ENCODE measurements around the gene PLEKHG4B.

Gene PLEKHG4B

GRCh38 chr5:93221-93980 lies 1.4 kb downstream of the PLEKHG4B start:
- TF ChIP-seq CTCF (IDR thresholded peaks at IDR 0.05; ENCODE audit: low read depth, low read length, missing control alignments): no peak
- H3K36me3 ChIP-seq (replicated peaks): no peaks in the 10 kb centered on the region
- in situ Hi-C loops (cut with HindIII; ENCODE audit: low pct_ligation_motif_present, low sequenced_read_pairs): no loop called here
- H3K27ac ChIP-seq: no peak overlapping the region
- H3K4me3 ChIP-seq (ENCODE audit: low read depth, low read length): no peak overlapping the region
- peaks cover 51% of the 10 kb centered on the region for H3K27me3 ChIP-seq (replicated peaks)
- no peak for DNase-seq

GRCh38 chr5:94113-94892 lies 2.3 kb downstream of the PLEKHG4B start:
- no peak for TF ChIP-seq CTCF (IDR thresholded peaks at IDR 0.05; ENCODE audit: low read depth, low read length, missing control alignments)
- H3K27me3 ChIP-seq (replicated peaks): peaks cover 50% of the 10 kb centered on the region
- no peak overlapping the region for H3K27ac ChIP-seq

GRCh38 chr5:95241-95980 lies 3.4 kb downstream of the PLEKHG4B start:
- H3K36me3 ChIP-seq (replicated peaks): no peaks in the 10 kb centered on the region
- H3K4me3 ChIP-seq (ENCODE audit: low read depth, low read length): no peak overlapping the region
- H3K27me3 ChIP-seq (replicated peaks): peaks cover 48% of the 10 kb centered on the region
- no peak overlapping the region for H3K27ac ChIP-seq
- TF ChIP-seq CTCF (IDR thresholded peaks at IDR 0.05; ENCODE audit: low read depth, low read length, missing control alignments): no peak
- no peak for DNase-seq
- in situ Hi-C loops (cut with HindIII; ENCODE audit: low pct_ligation_motif_present, low sequenced_read_pairs): no loop called here

More at GRCh38 chr5:94113-94892, 2.3 kb downstream of the PLEKHG4B start:
- Histone ChIP-seq H3K36me3 (replicated peaks) (no peaks in the 10 kb centered on the region), H3K4me3 (ENCODE audit: low read depth, low read length) (no peak overlapping the region)
- no peak for DNase-seq
- in situ Hi-C loops (cut with HindIII; ENCODE audit: low pct_ligation_motif_present, low sequenced_read_pairs): no loop called here

- H3K27ac ChIP-seq: no peak overlapping the region
- DNase-seq: no peak
- H3K27me3 ChIP-seq (replicated peaks): peaks cover 32% of the 10 kb centered on the region
- no peaks in the 10 kb centered on the region for H3K36me3 ChIP-seq (replicated peaks)
- in situ Hi-C loops (cut with HindIII; ENCODE audit: low pct_ligation_motif_present, low sequenced_read_pairs): no loop called here
- no peak for TF ChIP-seq CTCF (IDR thresholded peaks at IDR 0.05; ENCODE audit: low read depth, low read length, missing control alignments)
- no peak overlapping the region for H3K4me3 ChIP-seq (ENCODE audit: low read depth, low read length)
These were observed 5.2 kb downstream of the PLEKHG4B start for GRCh38 chr5:96976-97660.

- peaks cover 18% of the 10 kb centered on the region for H3K27me3 ChIP-seq (replicated peaks)
- H3K27ac ChIP-seq: no peak overlapping the region
These were observed 7.8 kb downstream of the PLEKHG4B start for GRCh38 chr5:99815-100214.

More at GRCh38 chr5:99815-100214, 7.8 kb downstream of the PLEKHG4B start:
- TF ChIP-seq CTCF (IDR thresholded peaks at IDR 0.05; ENCODE audit: low read depth, low read length, missing control alignments): no peak
- in situ Hi-C loops (cut with HindIII; ENCODE audit: low pct_ligation_motif_present, low sequenced_read_pairs): no loop called here
- no peaks in the 10 kb centered on the region for H3K36me3 ChIP-seq (replicated peaks)
- H3K4me3 ChIP-seq (ENCODE audit: low read depth, low read length): no peak overlapping the region
- no peak for DNase-seq

Measured in brain microvascular endothelial cell (primary cell).